Neutrophil (primary cell): ENCODE results near the gene MCF2L.

ENCODE experiments used
- H3K27ac ChIP-seq: fragments of 200-600 bp; sonication (generic); 2 replicates; pipeline ENCODE4 v1.5.1; 2016; ENCODE audit warnings: mild to moderate bottlenecking, moderate library complexity
- H3K27me3 ChIP-seq: fragments of 200-600 bp; sonication (generic); 2 replicates; pipeline ENCODE4 v1.6.0; 2016; ENCODE audit warnings: mild to moderate bottlenecking
- H3K36me3 ChIP-seq: fragments of 200-600 bp; sonication (generic); 2 replicates; pipeline ENCODE4 v1.5.1; 2017
- H3K4me1 ChIP-seq, 2 experiments: fragments of 200-600 bp in 1 of 2; sonication (generic) in 1 of 2; 1 replicate in 1 of 2; 2 replicates in 1 of 2; pipeline versions ENCODE4 v1.5.1 to v1.6.1; 2013 to 2016; ENCODE audit warnings: low read depth in 1 of 2, low read length in 1 of 2, mild to moderate bottlenecking in 1 of 2, moderate library complexity in 1 of 2; ENCODE audit not compliant: control insufficient read depth in 1 of 2, insufficient read depth in 1 of 2
- H3K4me3 ChIP-seq, 2 experiments: fragments of 200-600 bp in 1 of 2; sonication (generic) in 1 of 2; 1 replicate in 1 of 2; 2 replicates in 1 of 2; pipeline ENCODE4 v1.5.1; 2013 to 2016; ENCODE audit warnings: low read depth in 1 of 2, low read length in 1 of 2, mild to moderate bottlenecking in 1 of 2, moderate library complexity in 1 of 2
- H3K9me3 ChIP-seq: fragments of 200-600 bp; sonication (generic); 2 replicates; pipeline ENCODE4 v1.5.1; 2016
- TF ChIP-seq, protein P1 (sequence below): fragments of 200-600 bp; sonication (generic); IDR thresholded peaks from 2 replicates; pipeline ENCODE4 v1.5.1; 2016; ENCODE audit warnings: antibody characterized with exemption

Gene MCF2L

DNA sequence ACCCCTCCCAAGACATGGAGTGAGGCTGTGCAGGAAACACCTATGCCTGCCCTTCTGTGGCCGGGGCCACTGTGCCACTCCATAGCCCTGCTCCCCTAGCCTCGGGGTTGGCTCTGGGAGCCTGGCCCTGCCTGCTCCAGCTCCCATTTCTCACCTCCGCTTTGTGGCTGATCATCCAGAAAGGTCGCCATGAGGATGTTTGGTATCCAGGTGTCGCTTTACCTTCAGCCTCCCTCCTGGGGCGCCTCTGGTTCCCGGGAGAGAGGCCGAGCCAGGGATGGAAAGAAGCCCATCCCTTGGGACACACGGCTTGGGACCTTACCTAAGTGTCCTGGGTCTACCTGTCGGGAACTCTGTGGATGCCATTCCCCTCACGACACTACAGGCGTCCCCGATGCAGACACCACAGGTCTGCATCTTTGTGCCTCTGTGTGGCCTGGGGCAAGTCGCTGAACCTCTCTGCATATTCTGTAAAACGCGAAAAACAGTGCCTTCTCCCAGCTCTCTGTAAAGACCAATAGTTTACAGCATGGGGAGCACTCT is 3.4 kb upstream of the MCF2L start:
- TF ChIP-seq, protein P1, sequence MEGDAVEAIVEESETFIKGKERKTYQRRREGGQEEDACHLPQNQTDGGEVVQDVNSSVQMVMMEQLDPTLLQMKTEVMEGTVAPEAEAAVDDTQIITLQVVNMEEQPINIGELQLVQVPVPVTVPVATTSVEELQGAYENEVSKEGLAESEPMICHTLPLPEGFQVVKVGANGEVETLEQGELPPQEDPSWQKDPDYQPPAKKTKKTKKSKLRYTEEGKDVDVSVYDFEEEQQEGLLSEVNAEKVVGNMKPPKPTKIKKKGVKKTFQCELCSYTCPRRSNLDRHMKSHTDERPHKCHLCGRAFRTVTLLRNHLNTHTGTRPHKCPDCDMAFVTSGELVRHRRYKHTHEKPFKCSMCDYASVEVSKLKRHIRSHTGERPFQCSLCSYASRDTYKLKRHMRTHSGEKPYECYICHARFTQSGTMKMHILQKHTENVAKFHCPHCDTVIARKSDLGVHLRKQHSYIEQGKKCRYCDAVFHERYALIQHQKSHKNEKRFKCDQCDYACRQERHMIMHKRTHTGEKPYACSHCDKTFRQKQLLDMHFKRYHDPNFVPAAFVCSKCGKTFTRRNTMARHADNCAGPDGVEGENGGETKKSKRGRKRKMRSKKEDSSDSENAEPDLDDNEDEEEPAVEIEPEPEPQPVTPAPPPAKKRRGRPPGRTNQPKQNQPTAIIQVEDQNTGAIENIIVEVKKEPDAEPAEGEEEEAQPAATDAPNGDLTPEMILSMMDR = no peak
- Histone ChIP-seq H3K4me1 (peaks cover 0 to 3% of the 10 kb centered on the region in 2 experiments), H3K27me3 (peaks cover 60% of the 10 kb centered on the region), H3K36me3 (no peaks in the 10 kb centered on the region), H3K4me3 (no peak overlapping the region), H3K27ac (no peak overlapping the region), H3K9me3 (no peaks in the 10 kb centered on the region)

DNA sequence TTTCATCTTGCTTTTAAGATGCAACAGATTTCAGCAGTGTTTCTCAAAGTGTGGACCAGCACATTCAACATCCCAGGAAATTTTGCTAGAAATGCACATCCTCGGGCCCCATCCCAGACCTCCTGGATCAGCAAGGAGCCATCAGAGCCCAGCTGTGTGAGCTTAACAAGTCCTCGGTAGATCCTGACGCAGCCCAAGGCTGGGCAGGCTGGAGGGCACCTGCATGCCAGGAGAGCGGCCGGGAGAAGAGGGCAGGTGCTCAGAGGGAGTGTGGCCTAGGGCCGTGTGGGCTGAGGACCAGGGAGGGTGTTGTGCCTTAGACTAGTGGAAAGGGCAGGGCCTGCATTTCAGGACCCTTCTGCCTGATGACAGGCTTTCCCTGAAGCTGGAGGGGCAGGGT is 2.2 kb upstream of the MCF2L start:
- peaks cover 0 to 3% of the 10 kb centered on the region in 2 experiments for H3K4me1 ChIP-seq
- H3K27ac ChIP-seq = no peak overlapping the region
- TF ChIP-seq, protein P1 = no peak
- no peaks in the 10 kb centered on the region for H3K36me3 ChIP-seq
- no peak overlapping the region for H3K4me3 ChIP-seq
- H3K27me3 ChIP-seq = peaks cover 71% of the 10 kb centered on the region
- H3K9me3 ChIP-seq = no peaks in the 10 kb centered on the region

DNA sequence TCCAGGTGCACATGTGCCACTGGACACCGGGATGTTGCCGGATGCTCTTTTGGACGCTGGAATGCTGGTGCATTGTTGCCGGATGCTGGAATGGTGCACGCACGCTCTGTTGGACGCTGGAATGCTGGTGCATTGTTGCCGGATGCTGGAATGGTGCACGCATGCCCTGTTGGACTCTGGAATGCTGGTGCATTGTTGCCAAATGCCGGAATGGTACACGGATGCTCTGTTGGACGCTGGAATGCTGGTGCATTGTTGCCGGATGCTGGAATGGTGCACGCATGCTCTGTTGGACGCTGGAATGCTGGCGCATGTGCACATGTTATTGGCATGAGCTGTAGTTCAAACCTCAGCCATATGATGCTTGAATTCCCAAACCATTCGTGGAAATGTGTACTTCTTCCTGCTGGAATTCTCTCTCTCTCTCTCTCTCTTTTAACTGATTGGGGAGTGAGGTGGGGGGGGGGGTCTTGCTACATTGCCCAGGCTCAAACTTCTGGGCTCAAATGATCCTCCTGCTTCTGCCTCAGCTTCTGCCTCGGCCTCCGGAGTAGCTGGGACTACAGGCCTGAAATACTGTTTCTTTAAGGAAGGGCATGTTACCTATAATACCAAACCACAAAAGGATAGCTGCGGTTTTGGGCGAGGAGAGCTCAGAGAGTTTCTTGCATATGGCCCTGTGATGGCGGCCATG is 1.2 kb upstream of the MCF2L start:
- Histone ChIP-seq H3K27ac (no peak overlapping the region), H3K4me3 (no peak overlapping the region)
- TF ChIP-seq, protein P1 = no peak

DNA sequence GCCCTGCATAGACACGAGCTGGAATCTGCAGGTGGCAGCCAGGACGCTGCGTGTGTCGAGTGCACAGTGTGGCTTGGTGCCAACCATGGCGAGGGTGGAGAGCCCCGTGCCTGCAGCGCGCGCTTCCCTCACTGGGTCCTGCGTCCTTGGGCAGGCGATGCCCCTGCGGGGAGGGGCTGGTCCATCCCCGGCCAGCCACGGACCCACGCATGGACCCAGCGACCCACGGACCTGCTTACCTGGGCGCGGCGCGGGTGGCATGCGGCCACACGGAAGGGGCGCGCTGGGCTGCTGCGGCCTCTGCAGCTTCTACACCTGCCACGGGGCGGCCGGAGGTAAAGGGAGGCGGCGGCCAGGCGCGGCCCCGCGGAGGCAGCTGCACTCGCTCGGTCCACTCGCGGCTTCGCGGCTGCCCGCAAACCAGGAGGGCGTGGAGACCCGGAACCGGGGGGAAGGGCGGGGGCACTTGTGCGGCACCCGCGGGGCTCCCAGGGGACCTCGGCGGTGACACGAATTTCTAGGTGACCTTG is 569 bp upstream of the MCF2L start:
- peaks cover 0 to 3% of the 10 kb centered on the region in 2 experiments for H3K4me1 ChIP-seq
- H3K27ac ChIP-seq = no peak overlapping the region
- H3K9me3 ChIP-seq = no peaks in the 10 kb centered on the region
- H3K27me3 ChIP-seq = peaks cover 75% of the 10 kb centered on the region
- H3K4me3 ChIP-seq = peak overlapping the region in 1 of 2 experiments; percentile 35
- H3K36me3 ChIP-seq = no peaks in the 10 kb centered on the region
- TF ChIP-seq, protein P1 = no peak

More for the DNA sequence above, 1.2 kb upstream of the MCF2L start:
- no peaks in the 10 kb centered on the region for H3K9me3 ChIP-seq
- no peaks in the 10 kb centered on the region for H3K36me3 ChIP-seq
- peaks cover 75% of the 10 kb centered on the region for H3K27me3 ChIP-seq
- H3K4me1 ChIP-seq = peaks cover 0 to 3% of the 10 kb centered on the region in 2 experiments

DNA sequence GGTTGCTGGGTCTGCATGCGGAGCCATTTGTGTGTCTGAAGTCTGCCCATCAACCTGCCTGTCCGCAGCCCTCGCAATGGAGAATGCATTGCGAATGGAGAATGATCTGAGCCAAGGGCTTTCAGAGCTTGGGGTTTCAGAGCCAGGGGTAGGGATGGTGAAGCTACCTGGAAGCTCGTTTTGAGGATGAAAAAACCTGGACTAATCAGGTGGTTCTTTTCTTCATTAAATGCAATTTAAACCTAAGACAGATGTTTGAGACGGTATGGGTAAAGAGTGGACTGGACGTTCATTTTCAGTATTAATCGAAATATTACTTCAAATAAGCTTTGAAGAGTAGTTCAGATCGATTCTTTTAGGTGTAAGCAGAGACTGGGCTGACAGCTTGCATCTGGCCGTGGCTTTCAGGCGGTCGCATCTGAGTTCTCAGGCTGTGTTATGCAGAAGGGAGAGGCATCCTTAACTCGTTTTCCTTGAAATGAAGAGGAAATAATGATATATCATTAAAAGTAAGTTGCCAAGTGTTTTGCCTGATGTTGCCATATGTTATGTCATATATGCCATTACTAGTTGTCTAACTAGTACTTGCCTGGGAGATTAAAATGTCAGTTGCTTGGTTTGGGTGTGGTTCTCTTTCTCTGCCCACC is 801 bp downstream of the MCF2L start:
- H3K27me3 ChIP-seq = peaks cover 73% of the 10 kb centered on the region
- H3K36me3 ChIP-seq = no peaks in the 10 kb centered on the region
- no peak overlapping the region for H3K27ac ChIP-seq
- H3K9me3 ChIP-seq = no peaks in the 10 kb centered on the region
- peaks cover 0 to 3% of the 10 kb centered on the region in 2 experiments for H3K4me1 ChIP-seq
- no peak overlapping the region for H3K4me3 ChIP-seq
- TF ChIP-seq, protein P1 = no peak
